Right cardiac atrium (tissue), 5 donors: ENCODE measurements around the gene ISG20L2. TPM values are rescaled to one million over a fixed set of nuclear protein-coding genes. Genes with fewer than 3 reads are reported as not detected.

Experiments used
- ATAC-seq, 2 donors: fragments of 200-7000 bp; cut with Tn5 transposase; one replicate each; pipeline versions ENCODE4 v1.8.0 to v1.9.1; 2020; ENCODE audit warnings: moderate library complexity in 2 of 2, mild to moderate bottlenecking in 1 of 2
- DNase-seq, 3 donors: peaks; one replicate each; pipeline ENCODE4 v3.0.0-alpha.2; 2020
- H3K27ac ChIP-seq: one replicate; pipeline ENCODE4 v1.5.1; 2013; ENCODE audit warnings: mild to moderate bottlenecking, low read length, control low read depth, moderate library complexity
- H3K27me3 ChIP-seq: one replicate; pipeline ENCODE4 v1.6.1; 2013; ENCODE audit not compliant: control insufficient read depth, insufficient read depth
- H3K4me1 ChIP-seq: one replicate; pipeline ENCODE4 v1.6.1; 2013; ENCODE audit warnings: low read length; ENCODE audit not compliant: control insufficient read depth, insufficient read depth
- H3K4me3 ChIP-seq: one replicate; pipeline ENCODE4 v1.5.1; 2013; ENCODE audit warnings: low read length, control low read depth
- H3K9me3 ChIP-seq: one replicate; pipeline ENCODE4 v1.6.1; 2013; ENCODE audit warnings: low read length; ENCODE audit not compliant: control insufficient read depth
- WGBS: extraction: QIAGEN DNeasy Blood & Tissue Kit; methylation state at CpG from one replicate; pipeline ENCODE4 v1.1.7; 2013; 5-methylcytosine and 5-hydroxymethylcytosine counted together
- intact Hi-C, 4 donors: fragments of 100-400 bp; cut with DNase I; formaldehyde crosslinking; loops; one replicate each; pipeline versions ENCODE4 v1.11.0 to v1.14.0; 2022 to 2023
- polyA plus RNA-seq: library from polyadenylated mRNA; stranded (reverse); fragments of 200-250 nt; gene quantifications from one replicate; pipeline ENCODE4 v1.2.3, GENCODE V29; 2013
- total RNA-seq, 4 donors: library from RNA; stranded (reverse); fragmentation: NEBNext Ultra II Directional; extraction: Animal tissue kit (Norgen Biotek cat#: 25700); gene quantifications; one replicate each; pipeline ENCODE4 v1.2.1, GENCODE V29; 2021
- donor health status: healthy with polysubstance abuse.
- donor health status: DM: no; HTN: yes; CAD: no.
- donor health status: DM: no; HTN: no; CAD: no.
- donor health status: DM: no; HTN: yes; CAD: no; lungs with severe emphysema.
- donor health status: DM: yes; HTN: yes; CAD: no.

The ISG20L2 gene
- total and polyA plus RNA-seq, 5 donors, result 9.2 to 23.0 (median 13.1) TPM

DNA sequence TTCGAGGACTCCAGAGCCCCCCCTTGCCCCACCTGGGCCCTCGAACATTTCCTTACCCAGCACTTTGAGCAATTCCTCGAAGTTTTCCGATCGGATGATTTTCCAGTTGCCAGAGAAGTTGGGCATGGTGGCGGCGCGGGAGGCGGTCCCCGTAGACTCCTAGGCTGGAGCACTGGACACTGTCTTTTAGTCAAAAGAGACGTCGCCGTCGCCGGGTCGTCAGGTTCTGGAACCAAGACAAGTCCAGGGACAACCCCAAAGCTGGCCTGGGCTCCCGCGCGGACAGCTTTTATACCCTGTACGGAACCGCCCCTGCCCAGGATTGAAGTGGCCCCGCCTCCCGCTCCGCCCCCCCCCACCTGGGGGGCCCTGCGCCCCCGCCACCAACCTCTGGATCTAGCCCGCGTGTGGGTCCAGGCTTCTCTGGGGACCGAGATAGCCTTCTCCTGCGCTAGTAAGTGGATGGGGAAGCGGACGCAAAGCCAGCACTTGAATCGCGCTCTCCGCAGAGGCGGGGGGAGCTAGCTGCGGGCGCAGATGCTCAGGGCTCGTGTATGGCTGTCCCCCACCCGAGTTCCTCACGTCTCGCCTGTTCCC lies 23.1 kb downstream of the ISG20L2 start, which contains the start of gene CRABP2:
Gene CRABP2, minus strand, starts transcription at position 263 of the 597 bp plus-strand sequence. Its CDS starts 137 bp downstream, at position 126.
- Histone ChIP-seq H3K27me3 (no peaks in the 10 kb centered on the region), H3K4me1 (peaks cover 4% of the 10 kb centered on the region), H3K4me3 (peak within 1 kb of the TSS; percentile 5), H3K27ac (peak within 1 kb of the TSS; percentile 0), H3K9me3 (no peaks in the 10 kb centered on the region)
- ATAC-seq (peak in 1 of 2 donors; percentile 3), DNase-seq (peak; percentile 26 to 72 (median 70))
- 1% methylated on average over 42 of the region's 42 CpGs for WGBS
- intact Hi-C loops, result no loop called here

DNA sequence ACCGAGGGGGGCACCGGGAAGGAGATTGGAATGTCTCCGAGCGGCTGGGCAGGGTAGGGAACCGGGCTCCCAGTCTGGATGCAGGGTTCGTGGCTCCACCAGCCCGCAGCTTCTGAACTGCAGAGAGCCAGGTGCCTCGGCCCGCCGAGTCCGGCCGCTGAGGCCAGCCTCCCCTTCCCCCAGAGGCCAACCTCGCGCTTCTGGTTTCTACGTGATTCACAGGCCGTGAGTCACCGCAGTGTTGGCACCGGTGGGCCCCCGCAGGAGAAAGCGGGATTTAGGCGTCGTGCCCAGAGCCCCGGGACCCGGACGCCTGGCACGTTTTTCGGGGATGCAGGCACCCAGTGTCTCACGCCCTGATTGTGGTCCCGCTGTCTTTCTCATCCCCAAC lies 23.6 kb downstream of the ISG20L2 start:
- peaks cover 4% of the 10 kb centered on the region for H3K4me1 ChIP-seq
- peak in 1 of 2 donors; percentile 12 for ATAC-seq

DNA sequence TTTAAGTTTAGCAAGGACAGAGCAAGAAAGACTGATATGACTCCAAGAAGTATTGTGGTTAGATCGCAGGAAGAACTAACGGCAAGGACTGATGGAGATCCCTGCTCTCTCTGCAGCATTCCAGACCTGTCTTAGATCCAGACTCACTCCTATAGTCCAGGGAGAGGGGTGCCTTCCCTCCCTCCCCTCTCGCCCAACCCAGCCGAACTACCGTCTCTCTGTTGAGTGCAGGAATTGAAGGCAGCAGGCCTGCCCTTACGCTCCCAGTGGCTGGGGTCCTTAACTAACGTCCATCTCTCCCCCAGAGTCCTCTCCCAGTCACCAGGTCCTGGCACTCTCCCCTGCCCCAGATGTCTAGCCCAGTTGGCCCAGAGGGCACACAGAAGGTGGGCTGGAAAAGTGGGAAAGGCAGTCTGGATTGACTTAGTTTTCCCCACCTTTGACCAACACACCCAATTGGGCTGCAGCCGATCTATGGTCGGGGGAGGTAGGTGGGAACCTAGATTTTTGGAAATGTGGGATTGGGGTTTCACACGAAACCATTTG lies 24.3 kb downstream of the ISG20L2 start:
- WGBS, result 57% methylated on average over 10 of the region's 10 CpGs
- H3K27ac ChIP-seq, result no peak overlapping the region
- no peaks in the 10 kb centered on the region for H3K9me3 ChIP-seq
- ATAC-seq (no peak), DNase-seq (no peak)
- intact Hi-C loops, result no loop called here
- no peak overlapping the region for H3K4me3 ChIP-seq
- H3K4me1 ChIP-seq, result peaks cover 4% of the 10 kb centered on the region
- H3K27me3 ChIP-seq, result no peaks in the 10 kb centered on the region

More for the DNA sequence above, 23.6 kb downstream of the ISG20L2 start:
- peak; percentile 64 to 75 (median 69) for DNase-seq
- Histone ChIP-seq H3K27ac (no peak overlapping the region), H3K9me3 (no peaks in the 10 kb centered on the region), H3K27me3 (no peaks in the 10 kb centered on the region), H3K4me3 (peak overlapping the region; percentile 5)
- WGBS, result 3% methylated on average over 29 of the region's 29 CpGs
- intact Hi-C loops, result no loop called here

DNA sequence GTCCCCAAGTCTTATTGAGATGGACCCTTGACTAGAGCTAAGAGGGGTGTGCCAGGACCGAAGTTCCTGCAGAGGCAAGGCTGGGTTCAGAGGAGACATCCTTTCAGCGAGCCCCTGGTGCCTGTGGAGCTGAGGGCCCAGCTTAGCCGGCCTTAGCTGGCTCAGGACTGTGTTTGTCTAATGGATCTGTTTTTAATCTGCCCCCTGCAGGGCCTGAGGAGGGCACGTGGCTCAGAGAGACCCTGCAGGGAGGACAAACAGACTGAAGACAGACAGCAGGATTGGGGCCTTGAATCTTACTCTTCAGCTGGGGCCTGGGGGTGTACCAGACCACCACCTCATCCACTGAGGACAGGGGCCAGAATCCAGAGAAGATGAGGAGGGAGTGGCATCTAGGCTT lies 24.8 kb downstream of the ISG20L2 start:
- Histone ChIP-seq H3K4me3 (no peak overlapping the region), H3K27ac (no peak overlapping the region), H3K27me3 (no peaks in the 10 kb centered on the region), H3K4me1 (peaks cover 4% of the 10 kb centered on the region), H3K9me3 (no peaks in the 10 kb centered on the region)
- DNase-seq (peak in 1 of 3 donors; percentile 19), ATAC-seq (no peak)
- 46% methylated on average over 4 of the region's 4 CpGs for WGBS
- intact Hi-C loops, result no loop called here

DNA sequence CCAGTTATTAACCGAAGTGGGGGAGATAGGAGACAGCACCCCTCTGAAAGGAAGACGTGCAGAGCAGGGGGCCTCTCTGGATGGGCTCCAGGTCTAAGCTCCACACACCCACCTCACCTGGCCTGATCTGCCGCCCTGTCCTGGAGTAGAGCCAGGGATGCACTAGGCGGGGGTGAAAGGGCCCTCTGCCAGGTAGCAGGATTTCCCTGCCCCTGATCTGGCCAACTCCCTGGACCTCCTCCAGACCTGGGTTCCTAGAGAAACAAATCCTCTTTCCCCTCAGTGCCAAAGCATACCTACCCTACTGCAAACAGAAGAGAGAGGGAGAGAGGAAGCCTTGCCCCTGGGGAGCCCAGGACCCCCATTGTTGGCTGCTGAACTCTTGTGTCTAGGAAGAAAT lies 25.2 kb downstream of the ISG20L2 start:
- WGBS, result 76% methylated on average over 4 of the region's 4 CpGs
- H3K4me1 ChIP-seq, result peaks cover 4% of the 10 kb centered on the region
- intact Hi-C loops, result no loop called here
- no peaks in the 10 kb centered on the region for H3K9me3 ChIP-seq
- no peak overlapping the region for H3K27ac ChIP-seq
- H3K27me3 ChIP-seq, result no peaks in the 10 kb centered on the region
- H3K4me3 ChIP-seq, result no peak overlapping the region
- ATAC-seq, result no peak
- DNase-seq, result peak in 1 of 3 donors; percentile 41

DNA sequence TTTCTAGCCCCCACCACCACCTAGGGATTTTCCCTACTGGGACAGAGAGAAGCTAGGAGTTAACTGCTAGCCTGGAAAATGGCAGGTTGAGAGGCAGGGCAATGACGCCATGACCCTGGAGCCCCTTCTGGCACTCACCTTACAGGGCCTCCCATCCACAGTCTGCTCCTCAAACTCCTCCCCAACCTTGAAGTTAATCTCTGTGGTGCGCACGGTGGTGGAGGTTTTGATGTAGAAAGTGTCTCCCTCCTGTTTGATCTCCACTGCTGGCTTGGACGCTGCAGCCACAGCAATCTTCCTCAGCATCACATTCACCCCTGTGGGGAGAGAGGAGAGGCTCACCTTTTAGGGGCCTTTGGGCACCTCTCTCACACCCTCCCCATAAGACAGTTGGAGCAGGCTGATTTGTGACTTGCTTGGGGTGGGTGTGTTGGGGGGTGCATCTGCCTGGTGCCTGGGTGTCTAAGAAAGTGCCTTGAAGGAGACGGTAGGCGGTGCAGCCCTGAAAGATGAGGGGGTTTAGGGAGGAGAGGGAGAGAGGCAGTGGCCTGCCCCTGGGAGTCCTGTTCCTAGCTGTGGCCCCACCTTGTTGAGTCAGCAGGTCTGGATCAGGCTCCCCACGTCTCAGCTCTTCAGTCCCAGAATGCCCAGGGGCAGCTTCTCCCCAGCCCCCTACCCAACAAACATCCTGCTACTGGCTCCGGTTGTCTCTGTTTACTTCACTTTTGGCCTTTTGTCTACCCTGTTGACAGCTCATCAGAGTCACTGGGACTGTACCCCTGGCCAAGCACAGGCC lies 27.6 kb downstream of the ISG20L2 start:
- intact Hi-C loops, result no loop called here
- Histone ChIP-seq H3K27me3 (no peaks in the 10 kb centered on the region), H3K4me3 (no peak overlapping the region), H3K27ac (no peak overlapping the region), H3K4me1 (peaks cover 4% of the 10 kb centered on the region), H3K9me3 (no peaks in the 10 kb centered on the region)
- peak in 1 of 3 donors; percentile 25 for DNase-seq
- WGBS, result 79% methylated on average over 8 of the region's 8 CpGs
- ATAC-seq, result no peak

DNA sequence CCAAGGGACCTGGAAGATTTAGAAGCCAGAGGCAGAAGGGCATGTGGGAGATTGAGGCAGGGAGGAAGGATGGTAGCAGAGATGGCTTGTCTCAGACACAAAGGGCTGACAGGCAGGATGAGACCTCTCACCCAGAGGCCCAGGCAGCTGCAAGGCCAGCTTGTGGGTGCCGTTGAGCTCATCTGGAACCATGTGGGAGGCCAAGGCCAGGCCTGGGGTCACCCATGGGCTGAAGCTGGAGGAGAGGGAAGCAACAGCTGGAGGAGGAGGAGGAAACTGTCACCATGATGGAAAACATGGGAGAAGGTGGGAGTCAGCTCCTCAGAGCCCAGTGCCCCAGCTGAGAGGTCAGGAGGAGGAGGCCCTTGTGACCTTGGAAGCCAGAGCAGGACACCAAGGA lies 29.6 kb downstream of the ISG20L2 start:
- no peaks in the 10 kb centered on the region for H3K4me1 ChIP-seq
- intact Hi-C loops, result loop anchor here in 2 of 4 donors (10.0 kb wide), 2 partner anchors 156 to 186 kb away; partner anchors contain the start of gene INSRR (in 1 of the 2)
- DNase-seq (peak in 1 of 3 donors; percentile 23), ATAC-seq (no peak)
- WGBS, result 57% methylated on average over 1 of the region's 1 CpG
- H3K4me3 ChIP-seq, result no peak overlapping the region
- no peaks in the 10 kb centered on the region for H3K9me3 ChIP-seq
- H3K27ac ChIP-seq, result no peak overlapping the region
- H3K27me3 ChIP-seq, result no peaks in the 10 kb centered on the region

DNA sequence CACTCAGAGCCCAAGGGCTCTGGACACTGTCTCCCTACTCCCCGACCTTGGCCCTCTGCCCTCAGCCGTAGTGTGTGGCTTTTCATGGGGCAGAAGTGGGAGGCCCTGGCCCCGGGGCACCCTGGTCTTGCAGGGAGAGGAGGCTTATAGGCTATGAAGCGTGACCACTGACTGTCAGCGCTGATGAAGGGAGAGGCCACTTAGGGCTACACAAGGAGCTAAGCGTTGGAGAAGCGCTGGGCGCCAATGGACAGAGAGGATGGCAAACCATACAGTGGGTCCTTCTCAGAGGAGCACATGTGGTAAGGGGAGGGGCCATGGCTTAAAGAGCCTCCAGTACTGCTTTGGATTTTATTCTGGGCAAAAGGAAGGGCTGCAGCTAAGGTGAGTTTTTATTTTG lies 31.1 kb downstream of the ISG20L2 start:
- intact Hi-C loops, result loop anchor here in 2 of 4 donors (10.0 kb wide), 2 partner anchors 157 to 187 kb away; partner anchors contain the start of gene INSRR (in 1 of the 2)
- no peak overlapping the region for H3K4me3 ChIP-seq
- WGBS, result 81% methylated on average over 8 of the region's 8 CpGs
- no peaks in the 10 kb centered on the region for H3K4me1 ChIP-seq
- no peaks in the 10 kb centered on the region for H3K9me3 ChIP-seq
- DNase-seq, result peak in 1 of 3 donors; percentile 33
- H3K27me3 ChIP-seq, result no peaks in the 10 kb centered on the region
- no peak for ATAC-seq
- no peak overlapping the region for H3K27ac ChIP-seq

DNA sequence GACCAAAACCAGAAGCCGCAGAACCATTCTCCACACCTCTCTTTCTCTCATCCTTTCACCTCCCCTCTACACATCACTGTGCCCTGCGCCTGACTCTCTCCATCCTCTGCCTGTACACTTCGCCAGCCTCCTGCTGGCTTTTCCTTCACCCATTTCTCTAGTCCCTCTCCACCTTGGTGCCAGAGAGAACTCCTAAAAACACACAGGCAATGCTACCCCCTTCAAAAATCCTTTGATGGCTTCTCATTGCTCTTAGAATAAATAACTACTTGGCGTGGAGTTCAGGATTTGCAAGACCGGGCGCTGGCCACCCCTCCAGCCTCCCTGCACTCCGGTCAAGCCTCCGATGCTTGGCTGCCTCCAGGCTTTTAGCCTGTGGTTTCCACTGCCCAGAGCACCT lies 31.8 kb downstream of the ISG20L2 start:
- Histone ChIP-seq H3K9me3 (no peaks in the 10 kb centered on the region), H3K27me3 (no peaks in the 10 kb centered on the region), H3K27ac (no peak overlapping the region), H3K4me3 (no peak overlapping the region), H3K4me1 (no peaks in the 10 kb centered on the region)
- ATAC-seq (no peak), DNase-seq (peak in 1 of 3 donors; percentile 8)
- WGBS, result 94% methylated on average over 8 of the region's 8 CpGs
- intact Hi-C loops, result loop anchor here in 2 of 4 donors (10.0 kb wide), 2 partner anchors 158 to 188 kb away; partner anchors contain the start of gene INSRR (in 1 of the 2)

DNA sequence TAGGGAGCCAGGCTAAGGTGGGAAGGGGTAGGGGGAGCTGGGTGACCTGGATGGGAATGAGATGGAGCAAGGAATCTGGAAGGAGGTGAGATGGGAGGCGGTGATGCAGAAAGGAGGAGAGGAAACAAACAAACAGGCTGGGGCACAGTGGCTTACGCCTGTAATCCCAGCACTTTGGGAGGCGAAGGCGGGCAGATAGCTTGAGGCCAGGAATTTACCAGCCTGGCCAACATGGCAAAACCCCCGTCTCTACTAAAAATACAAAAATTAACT lies 33.9 kb downstream of the ISG20L2 start:
- Histone ChIP-seq H3K27ac (no peak overlapping the region), H3K4me1 (no peaks in the 10 kb centered on the region), H3K4me3 (no peak overlapping the region), H3K9me3 (no peaks in the 10 kb centered on the region), H3K27me3 (no peaks in the 10 kb centered on the region)
- DNase-seq, result no peak
- 94% methylated on average over 5 of the region's 5 CpGs for WGBS
- intact Hi-C loops, result loop anchor here in 2 of 4 donors (10.0 kb wide), 2 partner anchors 160 to 190 kb away; partner anchors contain the start of gene INSRR (in 1 of the 2)
- ATAC-seq, result no peak
